GM18517 (cell line): ENCODE measurements around the gene KBTBD12.
"Not testable (repeated sequence)": the region's sequence is repeated elsewhere in the genome, so short reads cannot be mapped to it uniquely, and the experiment has no call there.

ENCODE experiments used
- ATAC-seq: cut with Tn5 transposase; IDR thresholded peaks from one replicate; pipeline ENCODE4 v1.9.1; 2021; ENCODE audit warnings: mild to moderate bottlenecking, moderate library complexity; ENCODE audit not compliant: unreplicated experiment

Gene KBTBD12

GRCh38 chr3:127915115-127915936 is at the start of gene KBTBD12:
Gene KBTBD12 (plus strand): TSS chr3:127915232. CDS start chr3:127923062, 7,830 bp downstream.
- no peak for ATAC-seq

GRCh38 chr3:127865941-127866340 is 49.1 kb upstream of the KBTBD12 start:
- ATAC-seq, result no peak

GRCh38 chr3:127867412-127867811 is 47.6 kb upstream of the KBTBD12 start:
- ATAC-seq, result no peak

GRCh38 chr3:127867986-127868385 is 47.0 kb upstream of the KBTBD12 start:
- ATAC-seq, result no peak

- no peak for ATAC-seq
Observed at GRCh38 chr3:127870156-127870555, 44.9 kb upstream of the KBTBD12 start.

GRCh38 chr3:127874097-127874496 is 40.9 kb upstream of the KBTBD12 start:
- not testable (repeated sequence) for ATAC-seq

- no peak for ATAC-seq
Observed at GRCh38 chr3:127881586-127881985, 33.4 kb upstream of the KBTBD12 start.

- ATAC-seq, result no peak
Observed at GRCh38 chr3:127884041-127884440, 31.0 kb upstream of the KBTBD12 start.

GRCh38 chr3:127886231-127886955 is 28.6 kb upstream of the KBTBD12 start:
- ATAC-seq, result no peak

GRCh38 chr3:127886956-127887231 is 28.1 kb upstream of the KBTBD12 start:
- no peak for ATAC-seq

- no peak for ATAC-seq
Observed at GRCh38 chr3:127887321-127887720, 27.7 kb upstream of the KBTBD12 start.

GRCh38 chr3:127888156-127888555 is 26.9 kb upstream of the KBTBD12 start:
- no peak for ATAC-seq

- ATAC-seq, result no peak
Observed at GRCh38 chr3:127888564-127889107, 26.4 kb upstream of the KBTBD12 start.

GRCh38 chr3:127889461-127889863 is 25.6 kb upstream of the KBTBD12 start:
- no peak for ATAC-seq

GRCh38 chr3:127889976-127890650 is 24.9 kb upstream of the KBTBD12 start:
- ATAC-seq, result no peak

- not testable (repeated sequence) for ATAC-seq
Observed at GRCh38 chr3:127890651-127891290, 24.3 kb upstream of the KBTBD12 start.

- no peak for ATAC-seq
Observed at GRCh38 chr3:127894481-127894880, 20.6 kb upstream of the KBTBD12 start.

GRCh38 chr3:127899200-127899599 is 15.8 kb upstream of the KBTBD12 start:
- no peak for ATAC-seq

GRCh38 chr3:127899766-127900165 is 15.3 kb upstream of the KBTBD12 start:
- no peak for ATAC-seq

GRCh38 chr3:127900536-127900935 is 14.5 kb upstream of the KBTBD12 start:
- ATAC-seq, result no peak

GRCh38 chr3:127902486-127902885 is 12.5 kb upstream of the KBTBD12 start:
- ATAC-seq, result no peak
